HG02678 (cell line): ENCODE results near the gene RAP2B.
"Not testable (repeated sequence)": the region's sequence is repeated elsewhere in the genome, so short reads cannot be mapped to it uniquely, and the experiment has no call there.

ENCODE experiments used
- ATAC-seq: cut with Tn5 transposase; IDR thresholded peaks from one replicate; pipeline ENCODE4 v1.9.1; 2021; ENCODE audit warnings: mild to moderate bottlenecking, moderate library complexity; ENCODE audit not compliant: unreplicated experiment

RAP2B gene

DNA sequence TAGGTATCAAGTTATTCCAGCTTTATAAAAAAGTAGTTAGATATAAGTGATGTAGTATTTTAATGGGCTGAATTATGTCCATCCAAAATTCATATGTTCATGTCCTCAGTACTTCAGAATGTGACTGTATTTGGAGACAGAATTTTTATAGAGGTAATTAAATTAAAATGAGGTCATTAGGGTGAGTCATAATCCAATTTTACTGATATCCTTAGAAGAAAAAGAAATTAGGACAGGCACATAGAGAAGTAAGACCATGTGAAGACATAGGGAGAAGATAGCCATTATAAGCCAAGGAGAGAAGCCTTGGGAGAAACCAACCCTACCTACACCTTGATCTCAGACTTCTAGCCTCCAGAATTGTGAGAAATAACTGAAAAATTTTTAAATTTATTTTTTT lies 30.3 kb downstream of the RAP2B start:
- ATAC-seq: no peak

GRCh38 chr3:153193786-153194476 lies 31.9 kb downstream of the RAP2B start:
- ATAC-seq: not testable (repeated sequence)

DNA sequence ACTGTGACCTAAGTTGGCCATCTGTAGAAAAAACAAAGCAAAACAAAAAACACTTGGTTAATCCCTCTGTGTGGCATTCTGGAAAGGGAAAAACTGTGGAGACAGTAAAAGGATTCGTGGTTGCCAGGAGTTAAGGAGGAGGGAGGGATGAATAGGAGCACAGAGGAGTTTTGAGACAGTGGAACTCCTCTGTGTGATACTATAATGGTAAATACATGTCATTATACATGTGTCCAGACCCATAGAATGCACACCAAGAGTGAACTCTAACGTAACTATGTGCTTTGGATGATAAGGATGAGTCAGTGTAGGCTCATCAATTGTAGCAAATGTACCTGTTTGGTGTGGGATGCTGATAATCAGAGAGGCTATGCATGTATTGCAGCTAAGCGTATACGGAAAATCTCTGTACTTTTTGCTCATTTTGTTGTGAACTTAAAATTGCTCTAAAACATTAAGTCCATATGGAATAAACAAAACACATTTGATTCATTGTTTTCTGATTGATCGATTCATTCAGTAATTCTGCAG lies 33.4 kb downstream of the RAP2B start:
- ATAC-seq: no peak

DNA sequence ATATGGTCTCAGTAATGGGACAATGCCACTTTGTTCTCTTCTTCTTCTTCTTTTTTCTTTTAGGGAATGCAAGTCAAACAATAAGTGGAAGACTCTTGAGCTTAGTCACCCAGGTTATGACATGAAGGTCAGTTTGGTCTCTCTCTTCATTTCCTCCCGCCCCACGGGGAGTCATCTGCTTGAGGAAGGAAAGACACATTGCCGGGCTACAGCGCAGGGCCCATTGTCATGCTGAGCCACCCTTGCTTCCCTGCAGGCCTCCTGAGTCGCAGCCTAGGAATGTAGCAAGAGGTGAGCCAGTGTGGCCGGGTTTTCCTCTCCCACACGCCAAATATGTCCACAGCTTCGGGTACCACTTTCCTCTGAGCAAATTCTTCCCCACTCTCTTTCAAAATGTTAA lies 47.6 kb downstream of the RAP2B start:
- ATAC-seq: no peak

DNA sequence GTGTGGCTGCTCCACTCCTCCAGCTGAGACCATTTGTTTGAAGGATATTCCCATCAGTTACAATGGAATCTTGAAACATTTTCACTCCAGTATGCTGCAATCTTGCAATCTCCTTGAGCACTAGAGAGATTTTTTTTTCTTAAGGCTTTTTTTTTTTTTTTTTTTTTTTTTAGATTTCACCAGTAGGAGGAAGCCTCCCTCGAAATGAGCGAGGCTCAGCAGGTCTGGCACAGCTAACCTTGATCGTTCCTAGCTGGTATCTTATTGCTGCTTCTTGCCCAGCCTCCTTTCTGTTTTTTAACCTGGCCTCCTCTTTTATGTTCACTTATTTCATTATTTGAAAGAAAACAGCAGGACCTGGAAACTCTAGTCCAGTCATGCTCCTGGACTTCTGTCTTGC lies 48.1 kb downstream of the RAP2B start:
- no peak for ATAC-seq

- ATAC-seq: no peak
Observed at GRCh38 chr3:153210660-153211059, 48.6 kb downstream of the RAP2B start.

DNA sequence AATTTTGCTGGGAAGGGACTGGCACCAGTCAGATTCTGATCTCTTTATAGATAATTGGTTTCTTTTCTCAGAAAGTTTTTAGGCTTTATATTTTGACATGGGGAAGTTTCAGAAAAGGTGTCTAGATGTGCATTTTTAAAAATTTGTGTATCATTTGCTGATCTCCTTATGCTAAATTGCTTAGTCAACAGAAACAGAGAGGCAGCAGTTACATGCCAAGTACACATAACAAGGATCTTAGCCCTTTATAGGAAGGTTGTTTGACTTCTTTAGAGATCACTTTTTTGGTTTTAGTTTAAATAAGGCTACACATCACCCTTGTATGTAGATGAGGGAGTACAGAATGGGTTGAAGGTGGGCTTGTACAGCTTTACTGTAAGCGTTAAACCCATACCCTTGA lies 53.5 kb downstream of the RAP2B start:
- ATAC-seq: no peak

- ATAC-seq: no peak
Observed at GRCh38 chr3:153215966-153216365, 53.9 kb downstream of the RAP2B start.

DNA sequence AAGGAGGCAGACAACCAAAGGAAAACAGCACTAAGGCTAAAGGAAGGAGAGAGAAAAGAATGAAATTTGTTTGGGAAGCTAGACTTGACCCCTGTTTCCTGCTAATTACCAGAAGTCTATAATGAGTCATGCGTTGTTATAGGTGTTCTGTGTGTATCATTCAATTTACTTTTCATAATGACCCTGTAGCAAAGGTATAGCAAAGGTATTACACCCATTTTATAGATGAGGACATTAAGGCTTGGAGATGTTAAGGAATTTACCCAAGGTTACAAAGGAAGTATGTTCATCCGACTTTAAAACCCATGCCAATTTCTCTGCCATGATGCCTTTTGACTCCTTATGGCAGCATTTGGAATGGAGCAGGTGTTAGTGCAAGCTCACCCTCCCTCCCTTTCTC lies 54.9 kb downstream of the RAP2B start:
- no peak for ATAC-seq

DNA sequence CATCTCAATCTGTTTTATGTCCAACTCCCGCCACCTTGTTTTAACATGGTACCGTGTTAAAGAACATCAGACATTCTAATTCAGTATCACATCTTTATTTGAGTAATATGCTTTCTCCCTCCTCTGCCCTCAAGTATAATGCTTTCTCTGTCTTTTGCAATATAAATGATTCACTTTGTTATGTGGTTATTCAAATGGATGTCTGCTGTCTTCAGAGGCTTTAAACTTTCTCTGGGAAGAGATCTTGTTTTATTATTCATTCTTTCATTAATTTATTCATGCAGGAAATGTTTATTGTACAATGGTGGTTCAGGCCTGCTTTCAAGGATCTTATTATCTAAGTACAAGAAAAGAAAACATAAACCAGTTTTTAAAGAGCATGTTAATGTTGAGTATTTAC lies 57.1 kb downstream of the RAP2B start:
- ATAC-seq: no peak
